Measurements from ENCODE around the gene ARL4C.

DNA sequence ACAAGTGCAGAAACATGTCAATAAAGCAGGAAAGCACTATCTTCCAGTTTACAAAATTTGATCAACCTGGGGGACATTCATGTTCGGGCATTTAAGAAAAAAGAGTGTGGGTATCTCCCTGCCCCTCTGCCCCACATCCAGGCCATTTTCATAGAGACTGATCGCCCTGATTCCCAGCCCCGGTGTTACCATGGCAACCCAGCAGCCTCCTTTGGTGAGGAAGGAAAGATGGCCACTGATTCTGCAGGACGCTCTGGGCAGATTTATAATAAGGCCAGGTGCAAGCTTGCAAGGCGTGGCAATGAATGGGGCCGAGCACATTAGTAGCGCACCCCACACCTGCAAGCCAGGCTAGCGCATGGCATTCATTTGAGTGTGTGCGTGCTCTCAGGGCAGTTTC, 36.7 kb upstream of the ARL4C start:
- TF ChIP-seq, protein P1, sequence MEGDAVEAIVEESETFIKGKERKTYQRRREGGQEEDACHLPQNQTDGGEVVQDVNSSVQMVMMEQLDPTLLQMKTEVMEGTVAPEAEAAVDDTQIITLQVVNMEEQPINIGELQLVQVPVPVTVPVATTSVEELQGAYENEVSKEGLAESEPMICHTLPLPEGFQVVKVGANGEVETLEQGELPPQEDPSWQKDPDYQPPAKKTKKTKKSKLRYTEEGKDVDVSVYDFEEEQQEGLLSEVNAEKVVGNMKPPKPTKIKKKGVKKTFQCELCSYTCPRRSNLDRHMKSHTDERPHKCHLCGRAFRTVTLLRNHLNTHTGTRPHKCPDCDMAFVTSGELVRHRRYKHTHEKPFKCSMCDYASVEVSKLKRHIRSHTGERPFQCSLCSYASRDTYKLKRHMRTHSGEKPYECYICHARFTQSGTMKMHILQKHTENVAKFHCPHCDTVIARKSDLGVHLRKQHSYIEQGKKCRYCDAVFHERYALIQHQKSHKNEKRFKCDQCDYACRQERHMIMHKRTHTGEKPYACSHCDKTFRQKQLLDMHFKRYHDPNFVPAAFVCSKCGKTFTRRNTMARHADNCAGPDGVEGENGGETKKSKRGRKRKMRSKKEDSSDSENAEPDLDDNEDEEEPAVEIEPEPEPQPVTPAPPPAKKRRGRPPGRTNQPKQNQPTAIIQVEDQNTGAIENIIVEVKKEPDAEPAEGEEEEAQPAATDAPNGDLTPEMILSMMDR (conservative IDR thresholded peaks at IDR 0.05 in 1 of 2, IDR thresholded peaks at IDR 0.05 in 1 of 2; ENCODE audit: extremely low read depth in 1 of 2, insufficient read depth in 1 of 2, low read depth in 1 of 2, low read length in 2 of 2), result no peak
- TF ChIP-seq EZH2 (IDR thresholded peaks at IDR 0.05; ENCODE audit: borderline replicate concordance, low read length), result no peak

Measured in mammary epithelial cell (primary cell).